ENCODE results near the gene NPPC.
"Not testable (repeated sequence)": the region's sequence is repeated elsewhere in the genome, so short reads cannot be mapped to it uniquely, and the experiment has no call there.

The NPPC gene

DNA sequence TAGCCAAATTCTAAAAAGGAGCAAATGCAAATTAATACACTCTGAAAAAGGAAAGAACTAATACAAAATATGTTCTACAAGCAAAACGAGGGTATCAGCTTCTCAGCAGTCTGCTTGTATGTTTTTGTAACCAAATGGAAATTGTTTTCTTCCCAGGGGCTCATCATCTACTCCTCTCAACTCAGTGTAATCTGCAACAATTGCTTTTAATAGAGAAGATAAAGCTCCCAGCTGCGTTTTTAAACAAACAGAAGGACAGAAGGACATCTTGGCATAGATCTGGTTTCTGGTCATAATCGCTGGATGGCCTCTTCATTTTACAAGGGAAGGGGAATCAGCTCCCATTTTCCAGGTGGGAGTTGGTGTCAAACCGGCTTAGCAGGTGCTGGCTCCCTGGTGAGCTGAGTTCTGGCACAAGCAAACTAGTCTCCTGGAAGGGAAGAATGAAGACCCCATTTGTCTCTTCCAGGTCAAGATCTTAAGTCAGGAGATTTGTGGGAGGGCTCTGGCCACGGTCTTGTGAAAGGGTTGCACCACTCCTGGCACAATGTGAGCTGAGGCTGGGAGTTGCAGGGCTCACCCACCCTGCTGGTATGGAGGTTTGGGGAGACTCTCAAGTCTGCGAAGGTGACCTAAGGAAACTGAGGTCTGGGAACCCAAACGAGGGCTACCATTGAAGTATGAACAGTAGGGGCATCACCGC, 41.6 kb downstream of the NPPC start:
- no peak for DNase-seq

DNA sequence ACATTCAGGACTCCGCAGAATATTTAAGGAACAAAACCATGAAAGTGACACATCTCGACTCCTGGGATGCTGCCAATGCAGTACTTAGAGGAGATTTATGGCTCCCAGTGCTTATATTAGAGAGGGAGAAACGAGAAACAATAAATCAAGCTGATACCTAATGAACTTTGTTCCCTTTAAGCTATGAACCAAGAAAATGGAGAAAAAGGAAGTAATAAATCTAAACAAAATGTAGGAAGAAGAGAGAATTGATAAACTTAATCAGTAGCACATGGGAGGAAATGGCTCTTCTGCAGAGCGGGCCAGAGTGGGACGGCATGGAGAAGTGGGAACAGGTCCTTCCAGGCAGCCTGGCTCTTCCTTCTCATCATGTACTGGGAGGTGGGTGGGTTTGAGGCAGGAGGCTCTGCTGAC, 42.7 kb downstream of the NPPC start:
- DNase-seq = no peak

DNA sequence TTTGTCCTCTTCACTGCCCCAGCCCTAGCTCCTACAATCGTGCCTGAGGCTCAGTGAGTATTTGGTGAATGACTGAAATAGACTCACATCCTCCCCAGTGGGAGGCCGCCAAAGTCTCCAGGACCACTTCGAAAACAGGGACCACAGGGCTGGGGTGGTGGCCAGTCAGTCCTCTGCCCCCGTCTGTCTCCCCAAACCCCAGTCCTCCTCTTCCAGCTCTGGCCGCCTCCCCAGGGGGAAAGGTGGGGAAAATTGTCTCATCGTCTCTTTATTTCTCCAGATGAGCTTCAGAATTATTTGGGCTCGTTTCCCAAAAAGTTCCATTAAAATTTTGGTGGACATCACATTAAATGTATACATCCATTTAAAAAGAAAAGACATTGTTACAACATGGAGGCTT, 43.5 kb downstream of the NPPC start:
- no peak for DNase-seq

DNA sequence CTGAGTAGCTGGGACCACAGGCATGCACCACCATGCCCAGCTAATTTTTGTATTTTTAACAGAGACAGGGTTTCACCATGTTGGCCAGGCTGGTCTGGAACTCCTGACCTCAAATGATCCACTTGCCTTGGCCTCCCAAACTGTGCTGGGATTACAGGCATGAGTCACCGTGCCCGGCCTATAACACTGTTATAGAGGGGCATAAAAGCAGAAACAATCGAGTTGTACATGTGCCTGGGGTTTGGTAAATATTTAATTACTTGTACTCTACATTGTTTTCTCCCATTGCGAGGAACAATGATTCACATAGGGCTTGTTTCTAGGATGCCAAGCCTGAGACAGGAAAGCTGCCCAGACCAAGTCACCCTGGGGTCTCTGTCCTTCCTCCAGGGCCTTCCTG, 45.8 kb downstream of the NPPC start:
- not testable (repeated sequence) for DNase-seq

DNA sequence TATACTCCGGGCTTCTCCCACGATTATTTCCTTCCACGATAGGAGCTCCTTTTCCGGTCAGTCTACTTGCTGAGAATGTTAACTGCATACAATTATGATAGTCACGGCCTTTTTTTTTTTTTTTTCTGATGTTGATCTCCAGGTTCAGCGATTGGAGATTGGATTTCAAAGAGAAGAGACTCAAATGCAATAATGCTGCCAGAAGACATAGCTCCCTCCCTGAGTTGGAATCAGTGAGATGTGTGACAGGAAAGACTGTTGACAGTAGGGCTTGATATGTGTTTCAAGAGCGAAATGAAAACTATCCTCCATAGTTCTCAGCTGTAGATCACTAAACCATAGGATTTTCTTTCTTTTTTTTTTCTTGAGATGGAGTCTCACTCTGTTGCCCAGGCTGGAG, 47.0 kb downstream of the NPPC start:
- no peak for DNase-seq

DNA sequence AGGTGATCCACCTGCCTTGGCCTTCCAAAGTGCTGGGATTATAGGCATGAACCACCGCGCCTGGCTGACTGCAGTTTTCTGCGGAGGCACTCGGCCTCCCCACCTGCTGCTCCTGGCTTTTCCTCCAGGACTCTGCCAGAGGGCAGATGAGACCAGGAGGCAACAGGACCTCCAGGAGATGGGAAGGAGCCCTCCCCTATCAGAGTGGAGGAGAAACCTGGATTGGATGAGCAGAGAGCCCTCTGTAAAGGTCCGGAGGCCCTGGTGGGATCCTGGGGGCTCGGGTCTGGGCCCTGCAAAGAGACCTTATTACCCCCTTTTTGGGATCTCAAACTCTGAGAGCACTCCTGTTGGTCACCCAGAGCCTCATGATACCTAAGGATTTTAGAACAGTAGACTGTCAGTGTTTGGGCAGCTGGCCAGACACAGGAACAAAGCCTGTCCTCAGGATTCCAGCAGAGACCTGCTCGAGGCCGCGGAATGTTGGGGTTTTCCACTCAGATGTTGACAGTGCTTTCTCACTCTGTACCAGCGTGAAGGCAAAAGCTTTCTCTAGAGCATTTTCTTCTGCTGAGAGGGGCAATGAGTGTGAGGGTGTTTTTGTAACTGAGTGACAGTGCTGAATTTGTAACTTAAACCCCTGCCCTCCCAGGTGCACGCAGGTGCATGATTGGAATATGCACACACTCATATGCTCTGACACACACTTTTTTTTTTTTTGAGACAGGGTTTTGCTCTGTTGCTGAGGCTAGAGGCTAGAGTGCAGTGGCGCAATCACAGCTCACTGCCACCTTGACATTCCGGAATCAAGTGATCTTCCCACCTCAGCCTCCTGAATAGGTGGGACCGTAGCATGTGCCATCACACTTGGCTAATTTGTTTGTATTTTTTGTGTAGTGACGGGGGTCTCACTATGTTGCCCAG, 48.4 kb downstream of the NPPC start:
- DNase-seq = no peak

DNA sequence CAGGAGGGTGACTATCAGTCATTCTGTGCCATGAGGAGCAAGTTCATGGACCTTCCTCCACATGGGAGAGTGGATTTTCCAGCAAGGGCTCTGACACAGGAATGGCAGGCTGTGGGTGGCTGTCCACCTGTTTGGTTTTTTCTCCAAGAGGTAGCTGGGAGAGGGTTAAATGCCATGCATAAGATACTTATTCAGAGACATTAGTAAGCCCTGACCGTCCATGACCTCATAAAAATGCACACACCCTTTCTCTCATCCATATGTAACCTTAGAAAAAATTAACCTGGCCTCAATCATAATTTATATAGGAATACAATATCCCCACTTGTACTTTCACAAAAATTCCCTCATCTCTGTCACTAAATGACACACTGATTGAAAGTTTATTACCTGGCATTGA, 51.3 kb downstream of the NPPC start:
- no peak for DNase-seq
